A172 (cell line): ENCODE measurements around the gene VWA1. TPM values are rescaled to one million over a fixed set of nuclear protein-coding genes. Genes with fewer than 3 reads are reported as not detected.

Experiments
- DNase-seq: peaks from one replicate; pipeline ENCODE4 v3.0.0-alpha.2; 2015; ENCODE audit warnings: low spot score
- total RNA-seq: library from RNA; depleted of rRNA; stranded (reverse); fragments of >200 nt; shearing (Covaris generic); gene quantifications from 2 replicates; pipeline ENCODE4 v1.2.3, GENCODE V29; 2014; rRNA removed

Gene VWA1, protein sequence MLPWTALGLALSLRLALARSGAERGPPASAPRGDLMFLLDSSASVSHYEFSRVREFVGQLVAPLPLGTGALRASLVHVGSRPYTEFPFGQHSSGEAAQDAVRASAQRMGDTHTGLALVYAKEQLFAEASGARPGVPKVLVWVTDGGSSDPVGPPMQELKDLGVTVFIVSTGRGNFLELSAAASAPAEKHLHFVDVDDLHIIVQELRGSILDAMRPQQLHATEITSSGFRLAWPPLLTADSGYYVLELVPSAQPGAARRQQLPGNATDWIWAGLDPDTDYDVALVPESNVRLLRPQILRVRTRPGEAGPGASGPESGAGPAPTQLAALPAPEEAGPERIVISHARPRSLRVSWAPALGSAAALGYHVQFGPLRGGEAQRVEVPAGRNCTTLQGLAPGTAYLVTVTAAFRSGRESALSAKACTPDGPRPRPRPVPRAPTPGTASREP
- total RNA-seq: 0.91 and 2.0 TPM in 2 replicates

- no peak for DNase-seq
These were observed at the start of gene VWA1 for GRCh38 chr1:1435106-1435903. Gene VWA1 (plus strand): TSS chr1:1435690. CDS start chr1:1435749, 59 bp downstream.

- DNase-seq: no peak
These were observed 49.6 kb upstream of the VWA1 start for GRCh38 chr1:1385931-1386330.

DNA sequence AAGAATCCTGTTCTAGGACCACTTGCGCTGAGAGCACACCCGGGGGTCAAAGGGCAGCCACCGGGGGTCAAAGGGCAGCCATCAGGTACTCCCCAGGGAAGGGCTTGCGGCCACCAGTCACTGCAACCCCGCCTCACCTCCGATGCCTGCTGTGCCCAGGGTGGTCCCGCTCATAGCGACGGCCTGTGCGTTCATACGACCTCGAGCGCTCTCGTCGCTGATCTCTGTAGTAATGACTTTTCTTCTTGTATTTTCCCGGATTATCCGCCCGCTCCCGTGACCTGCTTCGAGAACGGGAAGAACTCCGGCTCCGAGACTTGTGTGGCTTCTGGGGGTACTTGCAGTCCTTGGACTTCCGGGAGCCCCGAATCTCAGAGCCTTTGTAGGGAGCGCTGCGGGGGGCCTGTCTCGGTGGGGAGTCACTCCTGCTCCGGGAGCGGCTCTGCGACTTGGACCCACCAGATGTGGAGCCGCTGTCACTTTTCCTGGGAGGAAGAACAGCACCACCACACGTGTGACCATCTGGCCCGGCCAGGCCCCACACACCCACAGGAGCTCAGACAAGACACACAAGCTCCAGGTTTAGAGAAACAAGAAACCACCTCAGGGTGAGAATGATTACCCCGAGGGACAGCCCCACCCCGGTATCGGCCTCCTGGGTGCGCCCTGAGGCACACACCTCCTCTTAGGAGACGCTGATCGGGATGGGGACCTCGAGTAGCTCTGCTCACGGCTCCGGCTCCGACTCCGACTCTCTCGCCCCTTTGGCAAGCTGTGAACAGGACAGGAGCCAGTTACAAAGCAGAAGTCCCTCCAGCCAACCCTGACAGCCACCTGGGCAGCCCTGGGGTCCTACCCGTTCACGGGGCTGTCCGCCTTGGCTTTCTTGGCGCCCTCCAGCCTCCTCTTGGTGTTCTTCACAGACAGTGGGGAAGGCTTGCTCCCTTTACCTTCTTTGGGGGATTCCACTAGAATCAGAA, 48.1 kb upstream of the VWA1 start:
- DNase-seq: no peak

GRCh38 chr1:1388078-1388472, 47.4 kb upstream of the VWA1 start:
- no peak for DNase-seq

GRCh38 chr1:1390675-1391074, 44.8 kb upstream of the VWA1 start:
- DNase-seq: no peak

- DNase-seq: no peak
These were observed 44.3 kb upstream of the VWA1 start for GRCh38 chr1:1391225-1391624.

DNA sequence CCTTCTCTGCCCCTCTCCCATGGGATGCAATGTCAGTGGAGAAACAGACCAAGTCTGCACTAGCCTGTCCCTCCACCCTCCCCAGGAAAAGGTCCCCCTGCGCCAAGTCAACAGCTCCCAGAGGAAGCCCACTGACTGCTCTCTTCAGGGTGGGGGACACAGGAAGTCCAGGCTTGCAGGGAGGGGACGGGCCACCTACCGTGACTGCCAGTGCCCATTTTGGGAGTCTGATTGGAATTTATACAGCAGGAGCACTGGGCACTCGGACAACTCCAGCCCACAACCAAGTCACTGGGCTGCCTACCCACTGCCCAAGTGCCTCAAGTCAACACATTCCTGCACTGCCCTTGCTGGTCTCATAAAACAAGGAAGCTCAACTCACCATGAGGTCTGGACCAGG, 42.5 kb upstream of the VWA1 start:
- DNase-seq: no peak

- DNase-seq: no peak
These were observed 42.1 kb upstream of the VWA1 start for GRCh38 chr1:1393428-1393827.

GRCh38 chr1:1394116-1394515, 41.4 kb upstream of the VWA1 start:
- no peak for DNase-seq

DNA sequence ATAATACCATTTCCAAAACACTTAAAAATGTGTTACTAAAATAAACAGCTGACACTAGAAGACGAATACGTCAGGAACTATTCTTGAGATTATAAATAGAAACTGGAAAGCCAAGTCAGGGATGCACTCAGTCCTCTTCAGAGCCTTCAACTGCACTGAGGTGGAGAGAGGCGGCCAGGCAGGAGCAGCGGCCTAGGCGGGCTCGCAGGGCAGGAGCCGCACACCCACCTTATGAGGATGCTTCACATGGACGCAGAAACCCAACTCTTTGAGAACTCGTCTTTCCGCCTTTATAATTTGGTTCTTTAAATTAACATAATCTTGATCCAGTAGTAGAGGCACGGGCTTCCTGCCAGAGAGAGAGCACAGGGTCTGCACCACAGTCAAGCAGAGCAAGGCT, 40.3 kb upstream of the VWA1 start:
- DNase-seq: no peak

DNA sequence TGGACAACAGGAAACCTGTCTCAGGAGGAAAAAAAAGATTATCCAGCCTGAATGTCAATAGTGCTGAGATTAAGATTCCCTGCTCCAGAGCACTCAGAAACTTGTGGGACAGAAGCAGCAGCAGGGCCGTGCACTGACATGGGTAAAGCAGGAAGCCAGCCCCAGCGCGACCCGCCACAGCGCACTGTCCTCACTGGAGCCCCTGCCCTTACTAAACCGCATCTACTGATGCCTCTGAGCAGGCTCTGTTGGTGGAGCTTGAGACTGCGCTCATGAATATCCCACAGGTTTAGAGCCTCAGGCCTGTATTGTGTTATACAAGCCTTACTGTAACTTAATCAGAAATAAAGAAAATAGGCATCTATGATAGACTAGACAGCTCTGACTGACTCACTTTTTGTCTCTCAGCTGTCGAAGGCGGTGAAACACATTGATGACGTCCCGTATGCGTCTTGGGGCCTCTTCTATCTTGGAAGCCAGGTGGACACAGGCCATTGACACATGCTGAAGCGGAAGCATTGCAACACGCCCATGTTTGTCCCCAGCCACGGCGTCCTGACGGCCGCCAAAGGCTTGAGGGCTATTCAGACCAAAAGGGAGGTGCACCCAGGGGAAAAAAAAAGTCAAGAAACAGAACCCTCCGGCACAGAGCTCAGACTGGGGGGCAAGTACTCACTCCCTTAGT, 37.5 kb upstream of the VWA1 start:
- DNase-seq: no peak

DNA sequence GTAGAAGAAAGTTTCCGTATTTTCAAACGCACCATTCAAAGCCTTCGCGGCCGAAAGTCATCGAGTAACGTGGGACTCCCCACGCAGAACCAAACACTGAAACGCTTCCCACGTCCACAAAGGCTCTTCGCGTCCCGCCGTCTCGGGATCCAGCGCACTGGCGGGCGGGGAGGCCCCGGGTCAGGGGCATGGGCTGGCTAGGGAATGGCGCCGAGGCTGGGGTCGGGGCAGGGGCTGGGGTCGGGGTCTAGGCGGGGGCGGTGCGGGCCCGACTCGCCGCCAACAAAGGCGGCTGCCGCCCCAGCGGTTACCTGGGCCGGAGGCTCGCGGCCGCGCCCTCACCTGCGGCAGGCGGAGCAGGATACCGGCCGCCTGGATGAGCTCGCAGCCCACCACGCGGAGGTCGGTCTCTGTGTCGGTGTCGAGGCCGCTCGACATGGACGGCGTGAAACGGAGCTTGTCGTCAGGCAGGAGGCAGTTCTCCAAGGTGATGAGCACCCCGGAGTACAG, 36.8 kb upstream of the VWA1 start:
- no peak for DNase-seq

GRCh38 chr1:1399187-1399871, 36.2 kb upstream of the VWA1 start, which contains the start of gene CCNL2:
Gene CCNL2 (minus strand): TSS chr1:1399335. CDS start chr1:1399306, 29 bp downstream.
- DNase-seq: peak; percentile 83

DNA sequence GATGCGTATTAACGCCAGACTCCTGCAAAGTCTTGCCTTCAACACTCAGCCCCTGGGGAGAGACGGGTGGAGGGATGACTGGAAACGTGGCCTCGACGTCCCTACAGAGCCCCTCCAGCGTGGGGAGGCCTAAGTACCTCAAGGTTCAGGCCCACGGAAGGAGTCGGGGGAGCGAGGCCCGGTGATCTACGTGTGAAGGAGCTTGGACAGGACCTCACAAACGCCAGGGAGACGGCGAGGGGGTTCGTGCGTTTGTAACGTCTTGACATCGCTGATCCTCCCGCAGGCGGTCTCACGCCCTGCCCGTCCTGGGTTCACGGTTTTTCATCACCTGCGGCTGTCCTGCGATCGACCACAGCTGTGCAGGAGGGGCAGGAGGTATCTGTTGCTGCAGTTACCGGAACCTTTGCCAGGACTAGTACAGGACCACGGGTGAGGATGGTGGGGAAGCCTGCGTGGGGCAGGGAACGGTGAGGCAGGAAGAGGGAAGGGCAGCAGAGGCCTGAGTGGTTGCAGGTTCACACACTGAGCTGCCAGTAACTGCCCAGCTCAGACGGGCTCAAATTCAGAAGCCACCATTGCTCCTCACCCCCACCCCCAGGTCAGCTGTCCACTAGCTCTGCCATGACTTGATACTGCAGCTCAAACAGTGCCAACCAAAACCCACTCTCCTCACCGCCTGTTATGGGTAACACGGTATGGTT, 35.5 kb upstream of the VWA1 start:
- DNase-seq: no peak

DNA sequence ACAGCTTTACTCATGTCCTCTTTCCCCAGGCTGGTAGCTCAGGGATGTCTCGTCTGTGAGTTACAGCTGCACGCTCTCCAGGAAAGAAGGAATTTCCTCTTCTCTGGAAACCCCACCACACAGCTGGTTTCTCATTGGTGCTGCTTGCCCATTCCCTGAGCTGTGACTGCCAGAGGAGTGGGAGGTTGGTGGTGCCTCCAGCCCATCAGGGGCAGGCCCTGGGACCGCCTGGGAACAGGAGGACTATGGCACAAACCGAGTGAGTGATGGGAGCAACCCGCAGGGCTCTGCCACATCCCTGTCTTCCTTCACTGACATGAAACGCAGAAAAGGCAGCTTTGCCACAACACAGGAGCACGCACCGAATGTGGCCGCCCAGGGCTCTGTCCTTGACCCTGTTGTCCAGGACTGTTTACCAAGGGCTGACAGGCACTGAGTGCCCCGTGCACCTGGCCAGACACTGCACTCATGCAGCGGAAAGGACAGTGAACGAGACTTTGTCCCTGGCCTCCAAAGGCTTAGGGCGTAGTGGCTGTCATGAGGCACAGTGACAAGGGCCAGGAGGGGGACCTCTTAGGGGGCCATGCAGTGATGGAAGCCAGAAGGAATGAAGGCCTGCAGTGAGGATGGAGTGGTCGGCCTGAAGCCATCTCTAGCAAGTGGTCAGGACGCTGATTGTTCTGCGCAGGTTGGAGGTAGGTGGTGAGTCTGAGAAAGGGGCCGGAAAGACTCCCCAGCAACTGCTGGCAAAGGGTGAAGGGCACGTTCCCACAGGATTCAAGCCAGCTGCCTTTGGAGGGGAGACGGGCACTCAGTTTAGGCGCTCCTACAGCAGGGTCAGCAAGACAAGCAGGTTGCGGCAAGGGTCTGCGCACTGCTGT, 34.7 kb upstream of the VWA1 start:
- no peak for DNase-seq

GRCh38 chr1:1401457-1402010, 34.0 kb upstream of the VWA1 start:
- no peak for DNase-seq

DNA sequence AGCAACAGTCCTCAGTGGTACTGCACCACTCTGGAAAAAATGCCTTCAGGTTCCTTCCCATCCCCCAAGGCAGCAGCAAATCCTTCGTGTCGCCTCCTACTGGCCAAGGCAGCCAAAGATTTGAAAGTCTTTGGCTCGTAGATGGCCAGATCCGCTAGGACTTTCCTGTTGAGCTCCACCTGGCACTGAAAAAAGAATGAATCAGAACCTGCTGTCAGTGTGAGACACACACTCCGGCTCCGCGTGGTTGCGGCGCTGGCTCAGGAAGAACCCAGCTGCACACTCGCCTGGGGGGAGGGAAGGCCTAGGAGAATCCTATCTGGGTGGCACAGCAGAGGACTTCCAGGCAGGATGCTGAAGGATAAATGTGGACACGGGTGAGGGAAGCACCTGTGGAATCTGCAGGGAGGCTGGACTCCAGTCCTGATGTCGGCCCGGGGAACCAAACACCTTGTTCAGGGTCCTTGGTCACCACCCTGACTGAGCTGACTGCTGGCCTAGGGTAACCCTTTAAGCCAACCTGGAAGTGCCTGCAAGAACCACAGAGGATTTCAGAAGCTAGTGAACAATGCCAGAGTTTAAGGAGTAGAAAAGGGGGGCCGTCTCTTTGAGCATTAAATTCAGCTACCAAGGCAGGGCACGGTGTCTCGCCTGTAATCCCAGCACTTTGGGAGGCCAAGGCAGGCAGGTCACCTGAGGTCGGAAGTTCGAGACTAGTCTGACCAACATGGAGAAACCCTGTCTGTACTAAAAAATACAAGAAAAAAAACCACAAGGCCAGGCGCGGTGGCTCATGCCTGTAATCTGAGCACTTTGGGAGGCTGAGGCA, 33.2 kb upstream of the VWA1 start:
- peak; percentile 46 for DNase-seq
